H9 (cell line): ENCODE data around the gene PIN1. TPM values are rescaled to one million over a fixed set of nuclear protein-coding genes. Genes with fewer than 3 reads are reported as not detected.
A peak's percentile ranks its signal among the peaks of the same experiment; 100 is the strongest.

Source experiments
- DNase-seq: peaks from one replicate; pipeline ENCODE4 v3.0.0-alpha.2; 2017
- H2AFZ ChIP-seq: one replicate; pipeline ENCODE4 v1.6.1; 2013; ENCODE audit warnings: mild to moderate bottlenecking, low read length, control low read depth, moderate library complexity
- H2AK5ac ChIP-seq: 2 replicates; pipeline ENCODE4 v1.6.1; 2013; ENCODE audit warnings: low read length, control low read depth, mixed read lengths; ENCODE audit not compliant: insufficient read length
- H2BK120ac ChIP-seq: one replicate; pipeline ENCODE4 v1.6.1; 2013; ENCODE audit warnings: low read depth, mild to moderate bottlenecking, low read length, control low read depth, inconsistent platforms; ENCODE audit not compliant: poor library complexity, severe bottlenecking
- H2BK12ac ChIP-seq: 2 replicates; pipeline ENCODE4 v1.6.1; 2013; ENCODE audit warnings: low read length, control low read depth, mixed read lengths, low read depth; ENCODE audit not compliant: insufficient read length
- H2BK15ac ChIP-seq: 2 replicates; pipeline ENCODE4 v1.6.1; 2013; ENCODE audit warnings: low read depth, low read length, control low read depth
- H2BK20ac ChIP-seq: one replicate; pipeline ENCODE4 v1.6.1; 2013; ENCODE audit warnings: low read depth, mild to moderate bottlenecking, low read length, control low read depth, inconsistent platforms; ENCODE audit not compliant: poor library complexity, severe bottlenecking
- H2BK5ac ChIP-seq: 2 replicates; pipeline ENCODE4 v1.6.1; 2013; ENCODE audit warnings: low read length, control low read depth, mixed read lengths; ENCODE audit not compliant: insufficient read length
- H3K14ac ChIP-seq: 2 replicates; pipeline ENCODE4 v1.6.1; 2013; ENCODE audit warnings: low read length, control low read depth; ENCODE audit not compliant: insufficient read depth
- H3K18ac ChIP-seq: 2 replicates; pipeline ENCODE4 v1.6.1; 2013; ENCODE audit warnings: low read depth, mild to moderate bottlenecking, mixed read lengths, low read length, control low read depth; ENCODE audit not compliant: insufficient read length
- H3K23ac ChIP-seq: 2 replicates; pipeline ENCODE4 v1.6.1; 2013; ENCODE audit warnings: low read length, control low read depth, mixed read lengths, low read depth; ENCODE audit not compliant: insufficient read length
- H3K23me2 ChIP-seq: 2 replicates; pipeline ENCODE4 v1.6.1; 2013; ENCODE audit warnings: low read depth, mild to moderate bottlenecking, mixed read lengths, low read length, control low read depth; ENCODE audit not compliant: insufficient read length, poor library complexity, severe bottlenecking
- H3K27ac ChIP-seq: 2 replicates; pipeline ENCODE4 v1.5.1; 2013; ENCODE audit warnings: low read length, control low read depth, mixed read lengths, low read depth; ENCODE audit not compliant: insufficient read length
- H3K27me3 ChIP-seq: 2 replicates; pipeline ENCODE4 v1.6.1; 2013; ENCODE audit warnings: low read length, control low read depth, inconsistent platforms; ENCODE audit not compliant: insufficient read depth
- H3K4ac ChIP-seq: 2 replicates; pipeline ENCODE4 v1.6.1; 2013; ENCODE audit warnings: low read depth, mild to moderate bottlenecking, control low read depth, inconsistent platforms, low read length, moderate library complexity
- H3K4me1 ChIP-seq: 2 replicates; pipeline ENCODE4 v1.6.1; 2013; ENCODE audit warnings: low read length, control low read depth, inconsistent platforms; ENCODE audit not compliant: insufficient read depth
- H3K4me2 ChIP-seq: 2 replicates; pipeline ENCODE4 v1.6.1; 2013; ENCODE audit warnings: low read length, control low read depth, mixed read lengths; ENCODE audit not compliant: insufficient read length, insufficient read depth
- H3K56ac ChIP-seq: 2 replicates; pipeline ENCODE4 v1.6.1; 2013; ENCODE audit warnings: low read depth, mild to moderate bottlenecking, mixed read lengths, low read length, control low read depth; ENCODE audit not compliant: insufficient read length
- H3K79me1 ChIP-seq: 2 replicates; pipeline ENCODE4 v1.6.1; 2013; ENCODE audit warnings: low read depth, mild to moderate bottlenecking, moderate library complexity, low read length, control low read depth, inconsistent platforms; ENCODE audit not compliant: insufficient read depth, poor library complexity, severe bottlenecking
- H3K79me2 ChIP-seq: 2 replicates; pipeline ENCODE4 v1.6.1; 2013; ENCODE audit warnings: low read length, control low read depth, inconsistent platforms; ENCODE audit not compliant: insufficient read depth
- H3K9ac ChIP-seq: 2 replicates; pipeline ENCODE4 v1.6.1; 2013; ENCODE audit warnings: low read length, control low read depth, mixed read lengths; ENCODE audit not compliant: insufficient read length; ENCODE audit errors: extremely low read depth
- H3K9me3 ChIP-seq: one replicate; pipeline ENCODE4 v1.6.1; 2013; ENCODE audit warnings: low read depth, low read length, inconsistent platforms; ENCODE audit not compliant: control insufficient read depth
- H3T11ph ChIP-seq: one replicate; pipeline ENCODE4 v1.6.1; 2013; ENCODE audit warnings: mild to moderate bottlenecking, low read length, control low read depth, inconsistent platforms
- H4K20me1 ChIP-seq: one replicate; pipeline ENCODE4 v1.6.1; 2013; ENCODE audit not compliant: control insufficient read depth, insufficient read length, insufficient read depth
- H4K5ac ChIP-seq: 2 replicates; pipeline ENCODE4 v1.6.1; 2013; ENCODE audit warnings: low read depth, mild to moderate bottlenecking, mixed read lengths, low read length, control low read depth; ENCODE audit not compliant: insufficient read length
- H4K8ac ChIP-seq: replicated peaks from 2 replicates; pipeline ENCODE4 v1.6.1; 2013; ENCODE audit warnings: low read length, control low read depth, mixed read lengths, low read depth; ENCODE audit not compliant: insufficient read length
- H4K91ac ChIP-seq: 2 replicates; pipeline ENCODE4 v1.6.1; 2013; ENCODE audit warnings: low read depth, mild to moderate bottlenecking, moderate library complexity, mixed read lengths, low read length, control low read depth; ENCODE audit not compliant: insufficient read length
- H3K27ac Mint-ChIP-seq, 3 experiments: 2 replicates in 2 of 3; 3 replicates in 1 of 3; pipeline ENCODE4 v1.8.0; 2020 to 2021; ENCODE audit warnings: mixed read lengths in 3 of 3, mild to moderate bottlenecking in 1 of 3, moderate library complexity in 1 of 3
- H3K27me3 Mint-ChIP-seq: 2 replicates; pipeline ENCODE4 v1.8.0; 2021; ENCODE audit warnings: low read depth, mild to moderate bottlenecking, moderate library complexity, mixed read lengths
- H3K36me3 Mint-ChIP-seq, 3 experiments: 2 replicates in 2 of 3; 3 replicates in 1 of 3; pipeline ENCODE4 v1.8.0; 2020 to 2021; ENCODE audit warnings: low read depth in 3 of 3, mixed read lengths in 3 of 3; ENCODE audit not compliant: insufficient read depth in 1 of 3
- H3K4me1 Mint-ChIP-seq, 2 experiments: 2 replicates each; pipeline ENCODE4 v1.8.0; 2020; ENCODE audit warnings: mixed read lengths in 2 of 2
- H3K4me3 Mint-ChIP-seq, 2 experiments: 2 replicates in 1 of 2; 3 replicates in 1 of 2; pipeline ENCODE4 v1.8.0; 2020 to 2021; ENCODE audit warnings: mild to moderate bottlenecking in 2 of 2, mixed read lengths in 2 of 2, moderate library complexity in 1 of 2
- H3K9me3 Mint-ChIP-seq, 2 experiments: 2 replicates in 1 of 2; 3 replicates in 1 of 2; pipeline ENCODE4 v1.8.0; 2020; ENCODE audit warnings: mild to moderate bottlenecking in 2 of 2, mixed read lengths in 2 of 2, moderate library complexity in 1 of 2
- CTCF ChIP-seq: fragments of 200-600 bp; sonication (generic); conservative IDR thresholded peaks from 3 replicates; pipeline ENCODE4 v1.8.0; 2021; ENCODE audit warnings: antibody characterized with exemption, mild to moderate bottlenecking
- WGBS: extraction: QIAGEN DNeasy Blood & Tissue Kit; methylation state at CpG from one replicate; pipeline ENCODE4 v1.1.7; 2013; ENCODE audit warnings: missing lambda C conversion rate, low lambda C conversion rate, mixed read lengths; ENCODE audit not compliant: insufficient read length; ENCODE audit errors: extremely low coverage; 5-methylcytosine and 5-hydroxymethylcytosine counted together
- long read RNA-seq: library from polyadenylated mRNA; unstranded; transcript quantifications from one replicate; pipeline ENCODE4 v2.0.0, GENCODE V29; 2020
- total RNA-seq: library from RNA; stranded (reverse); gene quantifications from 2 replicates; pipeline ENCODE4 v1.2.1, GENCODE V29; 2021

PIN1 gene
- total RNA-seq = 106 and 110 TPM in 2 replicates
- long read RNA-seq, full-length matches to known transcripts = 219 of 231 reads
- long read RNA-seq, partial matches to known transcripts = 3 of 231 reads
- long read RNA-seq, other reads (novel, unspliced or antisense) = 9 of 231 reads

GRCh38 chr19:9834726-9835506, at the start of gene PIN1:
TSS of gene PIN1 (plus strand) at chr19:9835318. CDS start at chr19:9835345, 27 bp downstream.
- Mint-ChIP-seq H3K4me1 (peaks cover 8 to 14% of the 10 kb centered on the region in 2 experiments), H3K27ac (peak within 1 kb of the TSS; percentile 33 to 68 (median 44); a peak in 4 of 7 replicates), H3K9me3 (no peaks in the 10 kb centered on the region; a peak in 1 of 5 replicates), H3K36me3 (peaks cover 11 to 16% (median 15%) of the 10 kb centered on the region in 3 experiments), H3K4me3 (peak within 1 kb of the TSS; percentile 79 to 93), H3K27me3 (no peaks in the 10 kb centered on the region)
- Histone ChIP-seq H3K4me2 (peak within 1 kb of the TSS; percentile 96), H3K4ac (no peak within 1 kb of the TSS), H3T11ph (no peak within 1 kb of the TSS), H3K56ac (no peak within 1 kb of the TSS), H2AK5ac (no peak within 1 kb of the TSS), H3K23me2 (no peaks in the 10 kb centered on the region), H3K18ac (no peak within 1 kb of the TSS), H3K79me2 (peaks cover 2% of the 10 kb centered on the region), H3K9me3 (no peaks in the 10 kb centered on the region), H3K14ac (0 out of 2 replicates have a peak within 1 kb of the TSS, but pooled peaks have one; percentile 53), H4K20me1 (no peaks in the 10 kb centered on the region), H2AFZ (no peak within 1 kb of the TSS), H3K23ac (no peak within 1 kb of the TSS), H3K9ac (peak within 1 kb of the TSS; percentile 61), H3K27ac (no peak within 1 kb of the TSS), H2BK20ac (no peak within 1 kb of the TSS), H2BK15ac (no peak within 1 kb of the TSS), H3K4me1 (no peaks in the 10 kb centered on the region), H4K8ac (no peak within 1 kb of the TSS), H3K27me3 (no peaks in the 10 kb centered on the region), H2BK5ac (no peak within 1 kb of the TSS), H2BK12ac (no peak within 1 kb of the TSS), H3K79me1 (peaks cover 4% of the 10 kb centered on the region), H2BK120ac (no peak within 1 kb of the TSS), H4K5ac (no peak within 1 kb of the TSS), H4K91ac (no peak within 1 kb of the TSS)
- no CpG with 5 or more reads among the region's 73 CpGs for WGBS
- DNase-seq = peak; percentile 99
- peak; percentile 65 for TF ChIP-seq CTCF
